Measurements from ENCODE around the gene TMEM72. TPM values are rescaled to one million over a fixed set of nuclear protein-coding genes. Genes with fewer than 3 reads are reported as not detected.

TMEM72 gene
- total RNA-seq, 1 donor from 2014 or later, result not detected

DNA sequence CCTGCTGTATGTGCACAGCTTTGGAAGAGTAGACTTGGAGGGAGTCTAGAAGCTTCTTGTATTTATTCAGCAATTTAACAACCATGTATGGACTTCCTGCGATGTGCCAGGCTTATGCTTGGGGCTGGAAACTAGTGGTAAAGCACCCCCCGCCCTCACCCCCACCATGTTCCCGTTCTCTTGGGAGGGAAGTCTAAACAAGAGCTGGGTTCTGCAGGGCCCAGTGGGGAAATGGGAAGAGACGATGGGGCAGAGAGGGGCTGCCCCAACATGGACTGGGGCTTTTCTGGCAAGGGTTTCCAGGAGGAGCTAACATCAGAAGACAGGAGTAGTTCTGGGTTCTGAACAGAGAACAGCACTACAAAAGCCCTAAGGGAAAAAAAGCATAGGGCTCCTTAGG is 56.5 kb downstream of the TMEM72 start:
- H3K9ac ChIP-seq, result no peak overlapping the region

DNA sequence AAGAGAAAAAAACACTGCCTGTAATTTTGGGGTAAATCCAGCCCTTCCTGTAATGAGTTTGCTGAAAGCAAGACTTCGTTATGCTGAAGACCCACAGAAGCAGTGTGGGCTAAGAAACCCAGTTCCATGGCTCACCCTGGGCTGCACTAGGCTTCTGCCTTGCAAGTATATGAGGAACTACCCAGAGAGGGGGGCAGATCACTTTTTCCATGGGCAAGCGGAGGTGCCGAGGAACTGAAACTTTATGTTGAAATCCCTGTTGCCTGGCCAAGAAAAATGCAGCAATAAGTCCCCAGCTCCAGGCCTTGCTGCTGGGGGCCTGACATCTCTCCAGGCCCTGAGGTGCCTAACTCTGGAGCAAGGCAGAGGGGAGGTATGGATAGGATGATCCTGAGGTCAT is 57.0 kb downstream of the TMEM72 start:
- H3K27ac Mint-ChIP-seq, result no peak overlapping the region
- no peak overlapping the region for H3K4me2 ChIP-seq
- H3K4me1 ChIP-seq, result peaks cover 27% of the 10 kb centered on the region
- H3K9me3 Mint-ChIP-seq, result no peaks in the 10 kb centered on the region
- H3K79me2 ChIP-seq (ENCODE audit: low read depth), result no peaks in the 10 kb centered on the region
- peaks cover 6% of the 10 kb centered on the region for H3K27me3 Mint-ChIP-seq (ENCODE audit: insufficient read depth, low read depth)
- no peak overlapping the region for H3K27ac ChIP-seq
- H3K36me3 Mint-ChIP-seq, result peaks cover 11% of the 10 kb centered on the region
- no peak overlapping the region for H3K4me3 ChIP-seq
- no peak overlapping the region for H2AFZ ChIP-seq (replicated peaks)
- DNase-seq (ENCODE audit: low spot score), result no peak
- no peaks in the 10 kb centered on the region for H4K20me1 ChIP-seq (ENCODE audit: low read depth)
- H3F3A ChIP-seq (ENCODE audit: low read depth), result peaks cover 18% of the 10 kb centered on the region
- TF ChIP-seq EZH2 (IDR thresholded peaks at IDR 0.05), result no peak
- TF ChIP-seq, protein P1, sequence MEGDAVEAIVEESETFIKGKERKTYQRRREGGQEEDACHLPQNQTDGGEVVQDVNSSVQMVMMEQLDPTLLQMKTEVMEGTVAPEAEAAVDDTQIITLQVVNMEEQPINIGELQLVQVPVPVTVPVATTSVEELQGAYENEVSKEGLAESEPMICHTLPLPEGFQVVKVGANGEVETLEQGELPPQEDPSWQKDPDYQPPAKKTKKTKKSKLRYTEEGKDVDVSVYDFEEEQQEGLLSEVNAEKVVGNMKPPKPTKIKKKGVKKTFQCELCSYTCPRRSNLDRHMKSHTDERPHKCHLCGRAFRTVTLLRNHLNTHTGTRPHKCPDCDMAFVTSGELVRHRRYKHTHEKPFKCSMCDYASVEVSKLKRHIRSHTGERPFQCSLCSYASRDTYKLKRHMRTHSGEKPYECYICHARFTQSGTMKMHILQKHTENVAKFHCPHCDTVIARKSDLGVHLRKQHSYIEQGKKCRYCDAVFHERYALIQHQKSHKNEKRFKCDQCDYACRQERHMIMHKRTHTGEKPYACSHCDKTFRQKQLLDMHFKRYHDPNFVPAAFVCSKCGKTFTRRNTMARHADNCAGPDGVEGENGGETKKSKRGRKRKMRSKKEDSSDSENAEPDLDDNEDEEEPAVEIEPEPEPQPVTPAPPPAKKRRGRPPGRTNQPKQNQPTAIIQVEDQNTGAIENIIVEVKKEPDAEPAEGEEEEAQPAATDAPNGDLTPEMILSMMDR (IDR thresholded peaks at IDR 0.05), result no peak
- TF ChIP-seq EZH2phosphoT487 (IDR thresholded peaks at IDR 0.05), result no peak
- no peak overlapping the region for H3K9ac ChIP-seq
- H3K9me3 ChIP-seq (ENCODE audit: low read depth), result no peaks in the 10 kb centered on the region
- no peaks in the 10 kb centered on the region for H3K27me3 ChIP-seq
- no peak overlapping the region for H3K4me3 Mint-ChIP-seq
- peaks cover 42% of the 10 kb centered on the region for H3K4me1 Mint-ChIP-seq
- H3K36me3 ChIP-seq, result no peaks in the 10 kb centered on the region

More for the DNA sequence above, 56.5 kb downstream of the TMEM72 start:
- peaks cover 46% of the 10 kb centered on the region for H3K4me1 Mint-ChIP-seq
- no peaks in the 10 kb centered on the region for H3K36me3 ChIP-seq
- no peak overlapping the region for H3K4me3 Mint-ChIP-seq
- no peak for DNase-seq (ENCODE audit: low spot score)
- H3K4me3 ChIP-seq, result no peak overlapping the region
- H3K4me2 ChIP-seq, result no peak overlapping the region
- peak overlapping the region; percentile 50 for H3K27ac Mint-ChIP-seq
- no peaks in the 10 kb centered on the region for H3K9me3 ChIP-seq (ENCODE audit: low read depth)
- H3K79me2 ChIP-seq (ENCODE audit: low read depth), result no peaks in the 10 kb centered on the region
- TF ChIP-seq, protein P1 (IDR thresholded peaks at IDR 0.05), result no peak
- TF ChIP-seq EZH2 (IDR thresholded peaks at IDR 0.05) (no peak), EZH2phosphoT487 (IDR thresholded peaks at IDR 0.05) (no peak)
- no peaks in the 10 kb centered on the region for H3K27me3 ChIP-seq
- peaks cover 10% of the 10 kb centered on the region for H3K36me3 Mint-ChIP-seq
- H4K20me1 ChIP-seq (ENCODE audit: low read depth), result no peaks in the 10 kb centered on the region
- H3K27ac ChIP-seq, result no peak overlapping the region
- H3K4me1 ChIP-seq, result peaks cover 32% of the 10 kb centered on the region
- peaks cover 5% of the 10 kb centered on the region for H3K27me3 Mint-ChIP-seq (ENCODE audit: insufficient read depth, low read depth)
- H3K9me3 Mint-ChIP-seq, result no peaks in the 10 kb centered on the region
- H2AFZ ChIP-seq (replicated peaks), result no peak overlapping the region
- peaks cover 18% of the 10 kb centered on the region for H3F3A ChIP-seq (ENCODE audit: low read depth)

DNA sequence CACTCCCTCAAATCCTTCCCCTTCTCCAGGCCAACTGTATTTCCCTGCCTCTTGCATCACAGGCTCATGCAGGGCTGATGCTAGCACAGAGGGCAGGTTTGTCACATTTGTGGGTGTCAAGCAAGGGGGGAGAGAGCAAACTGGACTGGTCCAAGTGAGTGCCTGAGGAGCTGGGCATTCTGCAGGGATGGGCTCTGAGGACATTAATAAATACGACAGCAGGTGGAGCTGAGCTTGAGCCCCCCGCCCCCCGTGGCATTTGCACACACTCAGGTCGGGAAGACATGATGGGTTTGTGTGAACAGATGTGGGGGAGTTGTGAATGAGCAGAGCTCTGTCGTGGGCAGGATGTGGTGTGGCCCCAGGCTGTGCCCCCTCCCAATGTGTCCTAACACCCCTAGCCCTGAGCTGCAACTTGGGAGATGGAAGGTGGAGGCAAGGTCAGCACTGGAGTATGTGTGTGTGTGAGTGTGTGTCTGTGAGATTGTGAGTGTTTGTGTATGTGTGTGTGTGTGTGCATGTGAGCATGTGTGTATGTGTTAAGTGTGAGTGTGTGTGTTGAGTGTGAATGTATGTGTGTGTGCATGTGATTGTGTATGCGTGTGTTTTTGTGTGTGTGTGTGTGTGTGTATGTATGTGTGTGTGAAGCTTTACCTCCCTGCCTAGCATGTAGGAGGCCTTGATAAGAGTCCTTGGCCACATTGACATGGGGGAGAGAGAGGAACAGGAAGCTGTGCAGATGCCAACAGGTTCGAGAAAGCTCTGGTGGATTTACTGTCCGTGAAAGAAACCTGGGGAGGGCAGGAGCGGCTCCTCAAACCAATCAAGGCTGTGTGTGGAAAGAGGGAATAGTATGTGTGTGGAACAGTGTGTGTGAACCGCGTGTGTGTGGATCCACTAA is 57.6 kb downstream of the TMEM72 start:
- Histone ChIP-seq H4K20me1 (ENCODE audit: low read depth) (no peaks in the 10 kb centered on the region), H3K9ac (no peak overlapping the region), H3K9me3 (ENCODE audit: low read depth) (no peaks in the 10 kb centered on the region), H3K4me2 (no peak overlapping the region), H3K4me1 (peaks cover 21% of the 10 kb centered on the region), H2AFZ (replicated peaks) (no peak overlapping the region), H3K36me3 (no peaks in the 10 kb centered on the region), H3F3A (ENCODE audit: low read depth) (peaks cover 12% of the 10 kb centered on the region), H3K4me3 (no peak overlapping the region), H3K79me2 (ENCODE audit: low read depth) (no peaks in the 10 kb centered on the region), H3K27me3 (peaks cover 3% of the 10 kb centered on the region), H3K27ac (no peak overlapping the region)
- H3K27ac Mint-ChIP-seq, result peak overlapping the region; percentile 31
- no peak for DNase-seq (ENCODE audit: low spot score)
- peak overlapping the region; percentile 0 for H3K4me3 Mint-ChIP-seq
- peaks cover 41% of the 10 kb centered on the region for H3K4me1 Mint-ChIP-seq
- TF ChIP-seq EZH2 (IDR thresholded peaks at IDR 0.05) (no peak), EZH2phosphoT487 (IDR thresholded peaks at IDR 0.05) (no peak)
- TF ChIP-seq, protein P1 (IDR thresholded peaks at IDR 0.05), result no peak
- H3K9me3 Mint-ChIP-seq, result no peaks in the 10 kb centered on the region
- peaks cover 7% of the 10 kb centered on the region for H3K27me3 Mint-ChIP-seq (ENCODE audit: insufficient read depth, low read depth)
- peaks cover 11% of the 10 kb centered on the region for H3K36me3 Mint-ChIP-seq
